GM18507 (cell line): Measurements from ENCODE around the gene NTSR1.

Experiments
- DNase-seq: peaks from one replicate; pipeline ENCODE4 v3.0.0; 2011; ENCODE audit warnings: low read depth; ENCODE audit not compliant: insufficient read length; ENCODE audit errors: extremely low spot score
- FAIRE-seq: peaks from 2 replicates; lab custom pipeline; 2011; peaks lifted over from hg19 to GRCh38; lab: Jason Lieb, UNC

Gene NTSR1

GRCh38 chr20:62734326-62734725, 25.7 kb downstream of the NTSR1 start:
- DNase-seq: no peak
- FAIRE-seq: no peak

DNA sequence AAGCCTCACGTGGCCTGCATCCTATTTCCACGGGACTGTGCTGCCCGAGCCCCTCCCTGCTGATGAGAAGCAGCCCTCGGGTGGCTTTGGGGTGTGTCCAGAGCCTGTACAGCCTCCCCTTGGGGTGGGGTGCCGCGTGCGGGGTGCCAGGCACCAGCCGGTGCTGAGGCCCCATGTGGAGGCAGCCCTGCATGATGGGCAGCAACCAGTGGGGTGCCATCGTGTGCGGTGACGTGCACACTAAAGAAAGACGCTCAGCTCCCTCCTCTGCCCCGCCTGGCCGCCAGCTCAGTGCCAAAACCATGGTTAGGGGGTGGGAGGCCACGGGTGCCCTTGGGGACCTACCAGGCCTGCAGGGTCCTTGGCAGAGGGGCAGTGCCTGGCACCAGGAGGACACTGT, 26.2 kb downstream of the NTSR1 start:
- DNase-seq (no peak), FAIRE-seq (no peak)

GRCh38 chr20:62735331-62735821, 26.7 kb downstream of the NTSR1 start:
- DNase-seq: no peak
- no peak for FAIRE-seq

- no peak for FAIRE-seq
- no peak for DNase-seq
Observed at GRCh38 chr20:62736026-62736406, 27.4 kb downstream of the NTSR1 start.

GRCh38 chr20:62736407-62737071, 27.9 kb downstream of the NTSR1 start:
- no peak for FAIRE-seq
- no peak for DNase-seq

- FAIRE-seq: no peak
- DNase-seq: no peak
Observed at GRCh38 chr20:62737271-62737811, 28.7 kb downstream of the NTSR1 start.

GRCh38 chr20:62738025-62738881, 29.6 kb downstream of the NTSR1 start:
- FAIRE-seq (no peak), DNase-seq (no peak)

- DNase-seq: no peak
- FAIRE-seq: no peak
Observed at GRCh38 chr20:62739067-62739466, 30.4 kb downstream of the NTSR1 start.

- DNase-seq (no peak), FAIRE-seq (peak; percentile 5)
Observed at GRCh38 chr20:62739581-62740285, 31.1 kb downstream of the NTSR1 start.

- DNase-seq (peak; percentile 82), FAIRE-seq (peak; percentile 100)
Observed at GRCh38 chr20:62740286-62741141, 31.9 kb downstream of the NTSR1 start.

DNA sequence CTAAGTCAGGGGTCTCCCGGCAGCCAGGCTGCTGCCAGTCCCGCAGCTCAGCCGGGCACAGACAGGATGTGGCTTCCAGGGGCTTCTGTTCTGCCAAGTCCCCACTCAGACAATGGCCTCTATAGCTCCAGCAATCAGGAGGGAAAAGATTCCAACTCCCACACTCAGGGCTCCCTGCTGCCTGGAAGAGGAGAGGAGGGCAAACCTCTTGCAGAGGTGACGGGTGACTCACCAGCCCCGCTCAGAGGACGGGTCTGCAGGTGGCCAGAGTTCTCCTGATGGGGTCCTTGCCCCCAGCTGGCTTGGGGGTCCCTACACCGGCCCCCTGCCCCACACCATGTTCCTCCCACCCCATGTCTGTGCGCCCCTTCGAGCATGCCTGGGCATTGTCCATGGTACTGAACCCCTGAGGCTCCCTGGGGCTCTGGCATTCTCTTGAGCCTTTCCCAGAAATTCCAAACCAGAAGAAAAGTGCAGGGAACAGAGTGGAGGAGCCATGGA, 32.6 kb downstream of the NTSR1 start:
- no peak for DNase-seq
- FAIRE-seq: no peak

- FAIRE-seq: no peak
- DNase-seq: no peak
Observed at GRCh38 chr20:62741701-62742491, 33.3 kb downstream of the NTSR1 start.

DNA sequence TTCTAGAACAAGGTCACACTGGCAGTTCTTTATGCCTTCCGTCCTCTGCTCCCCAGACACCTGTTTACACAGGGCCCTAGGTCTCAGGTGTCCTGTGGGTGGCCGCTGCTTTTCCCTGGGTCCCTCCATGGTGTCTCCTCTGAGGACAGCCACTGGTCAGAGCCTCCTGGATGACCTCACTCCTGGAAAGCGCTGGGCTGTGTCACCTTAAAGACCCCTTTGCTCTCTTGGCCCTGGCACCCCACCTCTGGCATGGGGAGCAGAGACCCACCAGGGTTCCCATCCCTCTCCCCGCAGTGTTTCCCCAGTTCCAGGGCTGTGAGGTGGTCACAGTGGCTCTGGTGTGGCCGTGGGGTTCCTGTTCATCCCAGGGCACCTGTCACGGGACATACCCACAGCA, 33.9 kb downstream of the NTSR1 start:
- DNase-seq (no peak), FAIRE-seq (no peak)

GRCh38 chr20:62742979-62743776, 34.5 kb downstream of the NTSR1 start:
- FAIRE-seq: no peak
- no peak for DNase-seq

GRCh38 chr20:62743777-62744317, 35.2 kb downstream of the NTSR1 start:
- no peak for DNase-seq
- no peak for FAIRE-seq

DNA sequence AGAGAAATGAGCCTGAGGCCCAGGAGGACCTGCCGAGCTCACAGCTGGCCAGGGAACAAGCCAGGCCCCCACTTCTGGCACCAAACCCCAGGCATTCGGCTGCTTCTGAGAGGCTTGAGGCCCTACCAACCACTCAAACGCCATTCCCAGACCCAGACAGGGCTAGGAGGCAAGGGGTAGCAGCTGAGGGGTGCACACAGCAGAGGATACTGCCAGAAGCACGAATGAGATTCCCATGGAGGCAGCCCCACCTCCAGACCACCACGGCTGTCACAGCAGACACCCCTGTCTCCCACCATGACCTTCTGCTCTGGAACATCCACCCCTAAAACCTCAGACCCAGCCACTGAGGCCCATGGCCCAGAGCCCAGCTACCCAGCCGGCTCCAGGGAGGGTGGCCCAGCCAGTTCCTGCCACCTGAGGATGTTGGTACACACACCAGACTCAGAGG, 36.1 kb downstream of the NTSR1 start:
- FAIRE-seq (no peak), DNase-seq (no peak)

DNA sequence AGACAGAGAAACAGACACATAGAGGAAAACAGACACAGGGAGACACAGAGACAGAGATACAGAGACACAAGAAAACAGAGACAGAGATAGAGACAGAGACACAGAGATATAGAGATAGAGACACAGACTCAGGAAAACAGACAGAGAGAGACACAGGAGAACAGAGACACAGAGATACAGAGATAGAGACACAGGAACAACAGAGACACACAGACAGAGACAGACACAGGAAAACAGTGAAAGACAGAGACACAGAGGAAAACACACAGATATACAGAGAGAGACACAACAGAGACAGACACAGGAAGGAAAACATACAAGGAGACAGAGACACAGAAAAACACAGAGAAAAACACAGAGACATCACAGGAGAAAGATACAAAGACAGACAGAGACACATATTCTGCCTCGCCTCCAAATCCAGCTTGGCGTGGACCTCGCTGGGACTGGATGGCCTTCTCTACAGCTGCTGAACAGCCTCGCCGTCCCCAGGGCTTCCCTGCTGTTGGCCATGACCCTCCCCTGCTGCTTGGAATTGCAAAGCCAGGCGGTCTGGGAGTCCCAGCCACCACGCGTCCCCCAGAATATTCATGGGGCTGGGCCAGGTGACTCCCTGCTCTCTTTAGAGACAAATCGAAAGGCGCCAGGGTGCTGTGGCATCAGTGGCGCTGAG, 36.8 kb downstream of the NTSR1 start:
- DNase-seq: no peak
- FAIRE-seq: no peak
